A549 (cell line): ENCODE measurements around the gene ZEB1. TPM values are rescaled to one million over a fixed set of nuclear protein-coding genes. Genes with fewer than 3 reads are reported as not detected.

Experiments used
- ATAC-seq, 2 experiments: fragments of 200-7000 bp in 1 of 2; fragments of >200 bp in 1 of 2; cut with Nextera tagmentation in 1 of 2; cut with Tn5 transposase in 1 of 2; 3 replicates each; pipeline versions ENCODE4 v1.8.0 to v1.9.1; 2018 to 2020; ENCODE audit warnings: mild to moderate bottlenecking in 1 of 2, moderate library complexity in 1 of 2
- CTCF ChIA-PET: fragments of 300-600 bp; sonication (Branson Sonifier 250); formaldehyde crosslinking; extraction: SDS; loops from one replicate; lab custom pipeline; 2021; ENCODE audit warnings: antibody characterized with exemption, inconsistent platforms; lab: Yijun Ruan, JAX
- POLR2A ChIA-PET: fragments of 350-600 bp; formaldehyde crosslinking; extraction: SDS; loops from one replicate; lab custom pipeline; 2021; ENCODE audit warnings: antibody characterized with exemption, inconsistent platforms; lab: Yijun Ruan, JAX
- DNase-seq, 2 experiments: peaks; one replicate each; pipeline versions ENCODE4 v3.0.0 to v3.0.0-alpha.2; 2011 to 2016; ENCODE audit warnings: low read depth in 1 of 2, low spot score in 1 of 2
- FAIRE-seq: peaks from 2 replicates; lab custom pipeline; 2011; peaks lifted over from hg19 to GRCh38; lab: Jason Lieb, UNC
- H3K27ac ChIP-seq, 2 experiments: fragments of >200 bp; sonication (Bioruptor Twin); formaldehyde crosslinking; 3 replicates each; pipeline ENCODE4 v1.5.1; 2016 to 2017
- H3K4me1 ChIP-seq: fragments of >200 bp; sonication (Bioruptor Twin); formaldehyde crosslinking; 3 replicates; pipeline ENCODE4 v1.6.1; 2016
- H3K4me2 ChIP-seq: fragments of >200 bp; sonication (Bioruptor Twin); formaldehyde crosslinking; 3 replicates; pipeline ENCODE4 v1.6.1; 2016
- H3K4me3 ChIP-seq: fragments of >200 bp; sonication (Bioruptor Twin); formaldehyde crosslinking; 3 replicates; pipeline ENCODE4 v1.5.1; 2016
- H3K9me3 ChIP-seq: fragments of >200 bp; sonication (Bioruptor Twin); formaldehyde crosslinking; 3 replicates; pipeline ENCODE4 v1.6.1; 2016
- CBX2 ChIP-seq: fragments of 200-600 bp; sonication (generic); IDR thresholded peaks from 2 replicates; pipeline ENCODE4 v1.6.1; 2016; ENCODE audit warnings: low read depth, mild to moderate bottlenecking, borderline replicate concordance
- CHD2 ChIP-seq: fragments of 150-350 bp; IDR thresholded peaks from 2 replicates; pipeline ENCODE4 v1.6.1; 2014; ENCODE audit warnings: low read length; ENCODE audit not compliant: partially characterized antibody
- CHD4 ChIP-seq: fragments of 200-600 bp; sonication (generic); IDR thresholded peaks from 2 replicates; pipeline ENCODE4 v1.6.1; 2016; ENCODE audit warnings: antibody characterized with exemption, mild to moderate bottlenecking, borderline replicate concordance
- EHF ChIP-seq: fragments of 250-450 bp; sonication (Bioruptor Pico); IDR thresholded peaks from 2 replicates; pipeline ENCODE4 v1.5.0; 2020; ENCODE audit warnings: mild to moderate bottlenecking
- EHMT2 ChIP-seq: fragments of 200-600 bp; sonication (generic); IDR thresholded peaks from 2 replicates; pipeline ENCODE4 v1.6.1; 2016; ENCODE audit warnings: antibody characterized with exemption, low read depth, mild to moderate bottlenecking, moderate library complexity
- FOSB ChIP-seq: fragments of 250-450 bp; sonication (Bioruptor Pico); IDR thresholded peaks from 2 replicates; pipeline ENCODE4 v1.5.0; 2020; ENCODE audit warnings: mild to moderate bottlenecking, moderate library complexity
- FOSL2 ChIP-seq, 2 experiments: fragments of 450-650 bp in 1 of 2; fragments of >200 bp in 1 of 2; sonication (Bioruptor Twin) in 1 of 2; formaldehyde crosslinking; IDR thresholded peaks; 2 replicates each; pipeline versions ENCODE4 v1.5.0 to v1.6.1; 2016 to 2020; ENCODE audit warnings: mild to moderate bottlenecking in 1 of 2, moderate library complexity in 1 of 2
- FOXS1 ChIP-seq: fragments of 250-450 bp; sonication (Bioruptor Pico); IDR thresholded peaks from 2 replicates; pipeline ENCODE4 v1.5.0; 2020; ENCODE audit warnings: mild to moderate bottlenecking, moderate library complexity
- GATA3 ChIP-seq: IDR thresholded peaks from 2 replicates; pipeline ENCODE4 v1.6.1; 2012; ENCODE audit warnings: borderline replicate concordance
- HDAC2 ChIP-seq: fragments of 200-600 bp; sonication (generic); IDR thresholded peaks from 2 replicates; pipeline ENCODE4 v1.6.1; 2016
- HES2 ChIP-seq: fragments of >200 bp; sonication (Bioruptor Twin); formaldehyde crosslinking; IDR thresholded peaks from 2 replicates; pipeline ENCODE4 v1.6.1; 2016
- HEYL ChIP-seq: fragments of 250-450 bp; sonication (Bioruptor Pico); IDR thresholded peaks from 2 replicates; pipeline ENCODE4 v1.8.0; 2021; ENCODE audit warnings: mild to moderate bottlenecking, moderate library complexity
- HMGXB4 ChIP-seq: fragments of 250-450 bp; sonication (Bioruptor Pico); IDR thresholded peaks from 2 replicates; pipeline ENCODE4 v1.5.0; 2021; ENCODE audit warnings: mild to moderate bottlenecking, moderate library complexity, borderline replicate concordance
- JUN ChIP-seq, 2 experiments: fragments of >200 bp; sonication (Bioruptor Twin); formaldehyde crosslinking; IDR thresholded peaks; 2 replicates in 1 of 2; 3 replicates in 1 of 2; pipeline ENCODE4 v1.6.1; 2016 to 2017
- MAFK ChIP-seq: fragments of 450-650 bp; IDR thresholded peaks from 2 replicates; pipeline ENCODE4 v1.6.1; 2014; ENCODE audit not compliant: partially characterized antibody
- MAX ChIP-seq: IDR thresholded peaks from 2 replicates; pipeline ENCODE4 v1.6.1; 2012
- NFE2L2 ChIP-seq: fragments of 150-350 bp; conservative IDR thresholded peaks from 2 replicates; pipeline ENCODE4 v1.6.1; 2014; ENCODE audit warnings: low read length
- NR3C1 ChIP-seq: fragments of >200 bp; sonication (Bioruptor Twin); formaldehyde crosslinking; IDR thresholded peaks from 3 replicates; pipeline ENCODE4 v1.6.1; 2017
- POLR2A ChIP-seq: IDR thresholded peaks from 2 replicates; pipeline ENCODE4 v1.6.1; 2012; ENCODE audit warnings: mild to moderate bottlenecking, low read length
- POLR2AphosphoS2 ChIP-seq: conservative IDR thresholded peaks from 2 replicates; pipeline ENCODE4 v1.6.1; 2012; ENCODE audit warnings: low read length, improper control_type of control experiment, inconsistent platforms
- RCOR1 ChIP-seq: fragments of 150-350 bp; IDR thresholded peaks from 2 replicates; pipeline ENCODE4 v1.6.1; 2014; ENCODE audit warnings: antibody characterized with exemption, low read length, low read depth
- RNF2 ChIP-seq: fragments of 200-600 bp; sonication (generic); IDR thresholded peaks from 2 replicates; pipeline ENCODE4 v1.6.1; 2016; ENCODE audit warnings: low read depth, mild to moderate bottlenecking, antibody characterized with exemption, moderate library complexity, borderline replicate concordance
- SMC3 ChIP-seq: fragments of >200 bp; sonication (Bioruptor Twin); formaldehyde crosslinking; IDR thresholded peaks from 3 replicates; pipeline ENCODE4 v1.6.1; 2018; ENCODE audit warnings: inconsistent platforms
- SREBF2 ChIP-seq: fragments of 450-650 bp; IDR thresholded peaks from 2 replicates; pipeline ENCODE4 v1.6.1; 2014; ENCODE audit warnings: mild to moderate bottlenecking, moderate library complexity
- USF2 ChIP-seq: fragments of 450-650 bp; IDR thresholded peaks from 2 replicates; pipeline ENCODE4 v1.6.1; 2014; ENCODE audit warnings: antibody characterized with exemption
- ZNF302 ChIP-seq: fragments of 250-450 bp; sonication (Bioruptor Pico); IDR thresholded peaks from 2 replicates; pipeline ENCODE4 v1.9.0; 2021; ENCODE audit warnings: inconsistent platforms, mild to moderate bottlenecking, moderate library complexity
- ZSCAN20 ChIP-seq: fragments of 250-450 bp; sonication (Bioruptor Pico); IDR thresholded peaks from 2 replicates; pipeline ENCODE4 v1.8.0; 2022; ENCODE audit warnings: mild to moderate bottlenecking, moderate library complexity
- WGBS: methylation state at CpG from one replicate; pipeline ENCODE4 v1.1.6; 2017; ENCODE audit errors: missing lambda C conversion rate; 5-methylcytosine and 5-hydroxymethylcytosine counted together
- polyA plus RNA-seq, 4 experiments: library from polyadenylated mRNA; depleted of rRNA in 3 of 4; stranded (reverse); fragments of >200 nt; fragmentation: RNase III in 1 of 4; extraction: RNeasy Plus Mini Kit Qiagen cat#74134 plus additional on column Dnase treatment in 1 of 4; gene quantifications; 2 replicates in 3 of 4; 3 replicates in 1 of 4; pipeline ENCODE4 v1.2.3, GENCODE V29; 2011 to 2017
- TF ChIP-seq, protein P1 (sequence below): fragments of >200 bp; sonication (Bioruptor Twin); formaldehyde crosslinking; IDR thresholded peaks from 3 replicates; pipeline ENCODE4 v1.5.1; 2016
- TF ChIP-seq, protein P2 (sequence below): IDR thresholded peaks from 2 replicates; pipeline ENCODE4 v1.6.1; 2012; ENCODE audit warnings: low read depth, borderline replicate concordance

The ZEB1 gene
- polyA plus RNA-seq, 2 of the 4 experiments (the other 2 are of a cell fraction), result 8.1 to 23.8 TPM

GRCh38 chr10:31366703-31367102 lies 47.7 kb downstream of the ZEB1 start:
- no peak overlapping the region for H3K4me3 ChIP-seq

DNA sequence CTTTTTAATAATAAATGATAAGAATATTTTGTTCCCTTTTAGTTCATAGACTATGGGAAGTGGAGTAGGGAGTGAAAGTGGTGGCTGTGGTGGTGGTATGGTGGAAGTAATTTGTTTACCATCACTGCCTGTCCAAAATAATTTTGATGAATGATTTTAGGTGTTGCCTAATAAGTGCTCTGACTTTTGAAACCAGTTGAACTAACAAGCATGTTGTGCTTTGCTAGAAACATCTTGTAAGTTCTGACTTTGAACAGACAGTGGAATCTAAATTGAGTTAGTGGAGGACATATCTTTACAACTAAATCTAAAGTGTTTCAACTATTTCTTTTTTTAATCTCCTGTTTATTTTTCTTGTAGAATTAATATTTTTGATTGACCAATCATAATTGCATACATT lies 49.7 kb downstream of the ZEB1 start:
- H3K9me3 ChIP-seq, result no peaks in the 10 kb centered on the region
- H3K4me3 ChIP-seq, result no peak overlapping the region
- no peak for DNase-seq
- H3K4me1 ChIP-seq, result no peaks in the 10 kb centered on the region
- ChIA-PET CTCF (no interaction called here), POLR2A (no interaction called here)
- no peak for ATAC-seq
- TF ChIP-seq ZSCAN20 (CRISPR knock-in tag) (no peak), FOXS1 (no peak), SMC3 (no peak), MAX (no peak), HDAC2 (no peak), HES2 (no peak), SREBF2 (no peak), POLR2AphosphoS2 (no peak), RNF2 (no peak), USF2 (no peak), JUN (IDR thresholded peaks at IDR 0.05) (no peak), NR3C1 (no peak), EHF (CRISPR knock-in tag) (no peak), EHMT2 (no peak), RCOR1 (no peak)
- TF ChIP-seq, protein P1, sequence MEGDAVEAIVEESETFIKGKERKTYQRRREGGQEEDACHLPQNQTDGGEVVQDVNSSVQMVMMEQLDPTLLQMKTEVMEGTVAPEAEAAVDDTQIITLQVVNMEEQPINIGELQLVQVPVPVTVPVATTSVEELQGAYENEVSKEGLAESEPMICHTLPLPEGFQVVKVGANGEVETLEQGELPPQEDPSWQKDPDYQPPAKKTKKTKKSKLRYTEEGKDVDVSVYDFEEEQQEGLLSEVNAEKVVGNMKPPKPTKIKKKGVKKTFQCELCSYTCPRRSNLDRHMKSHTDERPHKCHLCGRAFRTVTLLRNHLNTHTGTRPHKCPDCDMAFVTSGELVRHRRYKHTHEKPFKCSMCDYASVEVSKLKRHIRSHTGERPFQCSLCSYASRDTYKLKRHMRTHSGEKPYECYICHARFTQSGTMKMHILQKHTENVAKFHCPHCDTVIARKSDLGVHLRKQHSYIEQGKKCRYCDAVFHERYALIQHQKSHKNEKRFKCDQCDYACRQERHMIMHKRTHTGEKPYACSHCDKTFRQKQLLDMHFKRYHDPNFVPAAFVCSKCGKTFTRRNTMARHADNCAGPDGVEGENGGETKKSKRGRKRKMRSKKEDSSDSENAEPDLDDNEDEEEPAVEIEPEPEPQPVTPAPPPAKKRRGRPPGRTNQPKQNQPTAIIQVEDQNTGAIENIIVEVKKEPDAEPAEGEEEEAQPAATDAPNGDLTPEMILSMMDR, result no peak
- TF ChIP-seq, protein P2, sequence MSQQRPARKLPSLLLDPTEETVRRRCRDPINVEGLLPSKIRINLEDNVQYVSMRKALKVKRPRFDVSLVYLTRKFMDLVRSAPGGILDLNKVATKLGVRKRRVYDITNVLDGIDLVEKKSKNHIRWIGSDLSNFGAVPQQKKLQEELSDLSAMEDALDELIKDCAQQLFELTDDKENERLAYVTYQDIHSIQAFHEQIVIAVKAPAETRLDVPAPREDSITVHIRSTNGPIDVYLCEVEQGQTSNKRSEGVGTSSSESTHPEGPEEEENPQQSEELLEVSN, result no peak
- no peak overlapping the region for H3K27ac ChIP-seq
- no peak overlapping the region for H3K4me2 ChIP-seq
- no peak for FAIRE-seq

More at GRCh38 chr10:31366703-31367102, 47.7 kb downstream of the ZEB1 start:
- no peak for ATAC-seq
- no peak overlapping the region for H3K27ac ChIP-seq
- no peaks in the 10 kb centered on the region for H3K4me1 ChIP-seq
- WGBS, result 89% methylated on average over 4 of the region's 4 CpGs
- DNase-seq, result no peak
- TF ChIP-seq ZNF302 (CRISPR knock-in tag) (no peak), GATA3 (no peak), HMGXB4 (CRISPR knock-in tag) (no peak), MAFK (no peak), CBX2 (no peak), MAX (no peak), ZSCAN20 (CRISPR knock-in tag) (no peak), CHD2 (no peak), CHD4 (no peak), NFE2L2 (no peak), FOSL2 (IDR thresholded peaks at IDR 0.05) (no peak), FOSL2 (CRISPR knock-in tag; IDR thresholded peaks at IDR 0.05) (no peak), HEYL (no peak), POLR2A (no peak), SREBF2 (no peak), FOSB (CRISPR knock-in tag) (no peak)
- TF ChIP-seq, protein P1, result no peak
- ChIA-PET POLR2A (no interaction called here), CTCF (no interaction called here)
- H3K4me2 ChIP-seq, result no peak overlapping the region
- H3K9me3 ChIP-seq, result no peaks in the 10 kb centered on the region
- FAIRE-seq, result no peak
